Umbilical cord (tissue), 2 donors: Measurements from ENCODE around the gene MAML2. TPM values are rescaled to one million over a fixed set of nuclear protein-coding genes. Genes with fewer than 3 reads are reported as not detected.

Experiments used
- DNase-seq: peaks from one replicate; pipeline ENCODE4 v3.0.0-alpha.2; 2015; ENCODE audit warnings: low spot score
- total RNA-seq: library from RNA; depleted of rRNA; stranded (reverse); fragments of >200 nt; gene quantifications from one replicate; pipeline ENCODE4 v1.2.3, GENCODE V29; 2014; ENCODE audit warnings: low replicate concordance; ENCODE audit not compliant: insufficient read depth

Gene MAML2
- total RNA-seq, 1 donor from 2014 or later: 17.1 TPM

DNA sequence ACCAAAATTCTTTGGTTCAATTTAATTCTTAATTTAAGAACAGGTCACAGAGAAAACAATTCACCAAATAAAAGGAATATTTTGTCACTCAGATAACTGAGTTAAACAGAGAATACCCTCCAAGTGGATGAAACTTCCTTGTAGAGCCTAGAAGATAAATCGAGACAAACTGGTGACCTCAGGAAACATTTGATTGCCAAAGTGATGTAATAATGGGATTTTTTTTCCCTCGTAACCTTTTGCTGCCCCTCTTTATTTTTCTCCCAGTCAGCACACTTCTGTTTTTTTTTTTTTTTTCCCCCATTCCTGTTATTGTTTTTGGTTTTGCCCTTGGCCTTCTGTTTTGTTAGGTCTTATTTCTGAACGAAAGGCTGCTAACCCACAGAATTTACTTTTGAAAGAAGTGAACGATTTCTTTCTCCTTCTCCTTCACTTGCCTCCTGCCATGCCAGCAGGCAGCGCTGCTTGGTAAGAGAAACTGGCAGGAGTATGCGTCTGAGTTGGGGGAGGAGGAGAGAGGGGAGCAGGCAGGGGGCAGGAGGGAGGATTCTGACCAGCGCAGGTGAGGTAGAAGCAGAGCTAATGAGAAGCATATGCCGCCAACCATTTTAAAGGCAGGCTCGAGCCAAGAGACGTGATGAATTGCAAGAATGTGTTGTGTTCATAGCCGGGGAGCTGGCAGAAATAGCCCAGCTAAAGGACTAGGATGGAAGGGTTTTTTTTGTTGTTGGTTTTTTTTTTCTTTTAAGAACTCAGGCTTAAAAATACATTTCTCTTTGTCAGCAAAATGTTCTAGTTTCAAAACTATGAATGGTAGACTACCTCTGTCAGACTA lies 297.2 kb downstream of the MAML2 start:
- DNase-seq: peak; percentile 75

DNA sequence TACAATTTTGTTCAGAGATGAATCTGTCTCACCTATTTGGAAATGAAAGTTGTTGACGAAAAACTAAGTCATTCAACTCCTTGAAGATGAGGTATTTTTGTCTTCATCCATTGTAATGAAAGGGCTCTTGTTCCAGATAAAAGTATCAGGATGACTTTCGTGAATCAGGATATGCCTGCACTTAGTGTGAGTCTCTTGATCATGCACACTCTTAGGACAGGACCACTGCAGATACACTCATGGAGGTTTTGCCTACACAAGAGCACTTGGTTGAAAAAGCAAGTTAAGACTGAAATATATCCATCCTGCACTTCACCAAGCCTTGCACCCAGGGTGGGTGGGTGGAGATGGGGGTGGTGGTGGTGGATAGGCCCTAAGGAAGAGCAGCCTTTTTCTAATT lies 298.2 kb downstream of the MAML2 start:
- no peak for DNase-seq

DNA sequence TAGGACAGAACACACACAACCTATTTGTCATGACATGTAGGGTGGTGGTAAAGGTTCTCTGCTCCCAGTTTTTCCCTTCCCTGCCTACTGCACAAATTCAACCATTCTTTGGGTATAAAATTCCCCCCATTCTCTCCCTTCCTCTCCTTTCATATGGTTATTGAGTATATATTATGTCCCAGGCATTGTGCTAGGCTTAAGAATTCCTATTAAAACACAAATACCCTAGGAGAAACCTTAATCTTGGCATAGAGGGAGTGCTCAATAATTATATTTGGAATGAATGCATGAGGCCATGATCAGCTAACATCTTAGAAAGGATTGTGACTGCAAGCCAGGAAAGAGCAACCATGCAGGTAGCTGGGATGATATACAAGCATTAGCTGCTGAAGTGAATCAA lies 298.7 kb downstream of the MAML2 start:
- no peak for DNase-seq

- DNase-seq: no peak
Observed at GRCh38 chr11:96043291-96043690, 299.7 kb downstream of the MAML2 start.

DNA sequence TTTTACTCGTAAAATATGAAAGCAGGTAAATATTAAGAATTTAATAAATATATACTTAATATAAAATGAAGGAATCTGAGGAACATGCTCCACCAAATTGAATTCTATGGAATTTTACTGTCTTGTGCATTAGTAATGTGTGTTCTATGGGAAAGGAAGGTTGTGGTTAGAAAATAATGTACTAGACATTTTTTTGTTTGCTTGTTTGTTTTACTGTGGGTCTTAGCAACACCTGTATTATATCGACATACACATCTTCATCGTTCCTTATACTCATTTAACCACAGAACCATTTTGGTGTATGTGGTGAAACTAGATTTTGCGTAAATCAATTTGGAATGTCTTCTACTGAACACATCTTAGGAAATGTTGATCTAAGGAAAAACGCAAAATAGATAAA lies 304.9 kb downstream of the MAML2 start:
- DNase-seq: no peak

- DNase-seq: no peak
Observed at GRCh38 chr11:96037405-96037949, 305.5 kb downstream of the MAML2 start.

DNA sequence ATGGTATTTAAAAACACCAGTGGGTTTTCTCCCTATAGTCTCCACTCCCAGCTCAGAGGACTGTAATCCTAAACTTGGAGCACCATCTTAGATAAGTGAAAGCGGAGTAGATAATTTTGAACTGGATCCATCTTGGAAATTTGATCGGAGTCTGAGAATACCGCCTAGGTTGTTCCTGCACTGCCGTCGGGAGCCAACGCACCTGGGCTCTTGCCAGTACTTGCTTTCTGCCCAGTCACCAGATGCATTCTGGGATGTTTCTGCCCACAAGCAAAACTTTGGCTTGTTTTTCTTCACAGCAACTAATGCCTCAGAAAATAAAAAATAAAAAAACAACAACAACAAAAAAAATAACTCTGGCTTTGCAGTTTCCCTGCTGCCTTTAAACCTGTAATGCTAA lies 306.1 kb downstream of the MAML2 start:
- no peak for DNase-seq

- DNase-seq: no peak
Observed at GRCh38 chr11:96035740-96036078, 307.3 kb downstream of the MAML2 start.

DNA sequence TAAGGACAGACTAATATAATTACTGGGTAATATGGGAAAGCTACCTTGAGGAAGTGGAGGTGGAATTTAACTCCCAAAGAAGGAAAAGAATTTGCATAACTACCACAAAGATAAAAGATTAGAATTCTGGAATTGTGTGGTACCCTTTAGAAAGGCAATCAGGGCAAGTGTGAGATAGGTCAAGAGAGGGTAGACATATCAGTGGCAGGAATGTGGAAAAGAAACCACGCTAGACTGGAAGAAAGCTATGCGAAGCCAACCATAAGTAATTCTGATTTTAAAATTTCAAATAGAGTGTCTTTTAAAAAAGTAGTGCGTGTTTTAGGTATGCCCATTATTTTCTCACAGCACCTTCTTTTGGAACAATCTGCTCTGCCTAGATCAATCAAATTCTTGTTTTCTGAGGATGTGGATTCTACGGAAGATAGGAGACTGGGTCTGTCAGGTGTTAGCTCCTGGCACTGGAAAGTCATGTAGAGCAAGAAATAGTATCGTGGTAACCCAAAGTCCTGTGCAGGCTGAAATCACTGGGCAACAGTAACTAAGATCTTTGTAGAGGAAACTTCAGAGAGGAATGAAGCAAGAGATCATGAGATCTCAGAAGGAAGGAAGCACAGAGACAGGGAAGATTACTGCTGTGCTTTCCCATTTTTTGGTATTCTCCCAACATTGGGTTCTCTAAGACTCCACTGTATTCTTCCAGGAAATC lies 307.8 kb downstream of the MAML2 start:
- DNase-seq: no peak

DNA sequence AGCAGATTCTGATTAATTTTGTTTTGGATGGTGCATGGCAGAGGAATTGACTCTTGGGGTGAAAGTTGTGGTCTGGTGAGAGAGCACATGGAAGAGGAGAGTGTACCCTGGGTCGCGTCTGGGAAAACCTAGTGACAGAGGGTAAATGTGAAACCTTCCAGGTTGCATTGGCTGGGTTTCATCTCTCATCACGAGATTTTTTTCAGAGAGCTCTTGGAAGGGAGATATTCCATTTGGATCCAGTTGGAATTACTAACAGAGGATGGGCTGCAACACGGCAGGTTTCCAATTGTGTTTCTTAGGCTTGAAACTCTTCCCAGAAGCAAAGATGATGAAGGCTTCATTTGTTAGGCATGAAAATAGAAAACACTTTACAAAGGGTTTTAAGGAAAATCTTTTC lies 309.4 kb downstream of the MAML2 start:
- no peak for DNase-seq

DNA sequence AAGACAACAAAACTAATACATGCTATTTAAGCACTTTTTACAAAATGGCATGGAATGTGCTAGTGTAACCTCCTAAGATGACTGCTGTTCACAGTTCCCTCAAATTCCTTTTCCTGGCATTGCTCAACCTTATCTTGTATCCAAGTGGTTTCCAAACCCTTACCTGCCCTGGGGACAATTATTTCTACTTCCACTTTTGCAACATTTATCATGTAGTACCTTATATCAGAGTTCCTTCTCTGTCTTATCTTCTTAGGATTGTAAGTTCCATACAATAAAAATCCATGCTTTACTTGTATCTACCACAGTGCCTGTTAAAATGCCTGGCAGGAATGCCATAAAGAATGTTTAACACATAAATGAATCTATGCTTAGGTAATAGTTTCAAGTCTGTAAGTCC lies 309.9 kb downstream of the MAML2 start:
- no peak for DNase-seq

DNA sequence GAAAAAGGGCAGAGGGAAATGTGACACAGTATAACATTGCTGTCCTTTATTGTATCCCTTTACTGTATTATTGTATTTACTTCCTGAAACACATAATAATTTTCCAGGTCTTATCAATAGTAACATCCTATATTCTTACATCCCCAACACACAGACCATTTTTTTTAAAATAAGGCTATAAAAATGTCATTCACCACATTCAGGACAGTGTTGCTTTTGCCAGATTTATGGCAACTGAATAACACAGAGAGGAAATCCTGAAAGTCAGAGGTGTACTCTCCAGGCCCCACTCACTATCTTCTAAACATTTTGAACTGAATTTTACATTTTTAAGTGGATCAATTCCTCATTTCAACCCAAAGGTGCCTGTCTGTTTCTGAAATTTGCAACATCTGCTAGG lies 314.2 kb downstream of the MAML2 start:
- no peak for DNase-seq

DNA sequence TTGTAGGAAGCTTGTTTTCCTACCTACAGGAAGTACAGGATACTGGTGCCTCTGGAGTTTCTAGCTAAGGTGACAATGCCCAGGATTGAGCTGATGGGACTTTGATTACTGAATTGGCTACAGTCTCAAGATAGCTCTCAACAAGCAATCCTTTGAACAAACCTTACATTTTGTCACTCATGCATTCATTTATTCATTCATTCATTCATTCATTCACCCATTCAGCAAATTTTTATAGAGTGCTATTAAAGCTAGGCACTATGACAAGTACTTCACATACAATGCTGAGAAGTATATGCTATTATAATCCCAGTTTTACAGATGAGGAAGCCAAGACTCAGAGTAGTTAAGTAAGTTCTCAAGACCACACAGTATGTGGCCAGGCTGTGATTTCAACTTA lies 316.0 kb downstream of the MAML2 start:
- no peak for DNase-seq

- no peak for DNase-seq
Observed at GRCh38 chr11:96026310-96026709, 316.7 kb downstream of the MAML2 start.

- no peak for DNase-seq
Observed at GRCh38 chr11:96024666-96025065, 318.3 kb downstream of the MAML2 start.

GRCh38 chr11:96023275-96023674 lies 319.7 kb downstream of the MAML2 start:
- DNase-seq: no peak

GRCh38 chr11:96021901-96022650 lies 320.9 kb downstream of the MAML2 start:
- DNase-seq: no peak

DNA sequence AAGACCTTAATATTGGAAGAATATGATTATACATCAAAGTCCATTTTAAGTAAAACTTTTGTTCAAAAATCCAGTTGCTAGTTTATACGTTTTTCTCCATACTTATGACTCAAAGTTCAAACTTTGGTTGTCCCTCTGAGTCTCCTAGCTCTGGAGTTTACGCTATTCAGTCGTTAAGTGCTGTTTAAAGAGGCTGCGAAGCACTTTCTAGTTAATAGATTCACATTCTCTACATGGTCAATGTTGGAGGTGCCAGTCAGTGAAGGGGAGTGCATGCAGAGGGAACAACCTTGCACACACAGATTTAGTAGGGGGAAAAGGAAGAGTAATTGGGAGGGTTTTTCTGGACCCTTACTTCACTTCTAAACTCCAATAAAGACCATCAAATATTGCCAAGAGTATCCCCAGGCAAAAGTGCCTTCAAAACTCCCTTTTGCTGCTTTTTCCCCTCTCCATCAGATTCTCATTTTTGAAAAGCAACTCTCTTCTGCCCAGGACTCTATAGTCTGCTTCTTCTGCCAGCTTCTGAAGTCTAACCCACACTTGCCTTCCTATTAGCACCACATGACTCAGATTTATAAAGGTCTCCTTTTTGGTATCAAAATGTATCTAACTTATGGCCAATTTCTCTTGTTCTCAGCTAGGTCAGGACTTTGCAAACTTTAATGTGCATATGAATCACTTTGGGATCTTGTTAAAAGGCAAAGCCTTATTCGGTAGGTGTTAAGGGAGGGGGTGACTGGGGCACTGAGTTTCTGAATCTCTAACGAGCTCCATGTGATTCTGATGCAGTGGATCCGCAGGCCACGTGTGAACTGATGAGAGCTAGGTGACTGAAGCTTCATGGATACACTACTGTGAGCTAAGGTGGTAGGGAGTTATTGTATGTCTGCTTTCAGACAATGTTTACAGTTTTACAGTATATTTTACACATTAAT lies 322.9 kb downstream of the MAML2 start:
- DNase-seq: no peak

DNA sequence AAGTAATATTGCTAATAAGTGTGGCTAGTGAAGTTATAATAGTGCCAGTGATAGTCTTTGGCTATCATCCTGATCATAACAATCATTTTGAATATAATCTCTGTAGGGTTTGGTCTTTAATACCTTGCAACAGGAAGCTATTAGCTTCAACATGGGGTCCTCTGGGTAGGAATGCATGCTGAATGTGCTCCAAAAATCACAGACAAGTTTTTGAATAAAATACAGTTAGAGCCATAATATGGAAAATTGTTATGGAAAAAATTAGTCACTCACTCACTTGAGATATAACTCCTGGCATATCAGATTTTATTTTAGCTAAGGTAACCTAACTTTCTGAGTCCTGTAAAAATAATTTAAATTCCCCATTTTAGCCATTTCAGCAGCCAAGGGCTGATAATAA lies 323.7 kb downstream of the MAML2 start:
- DNase-seq: no peak

- DNase-seq: no peak
Observed at GRCh38 chr11:96017856-96018255, 325.1 kb downstream of the MAML2 start.

GRCh38 chr11:96016978-96017502 lies 326.0 kb downstream of the MAML2 start:
- no peak for DNase-seq
